Adipose tissue (tissue), 3 donors: ENCODE measurements around the gene DNASE1L2. TPM values are rescaled to one million over a fixed set of nuclear protein-coding genes. Genes with fewer than 3 reads are reported as not detected.
"Not testable (repeated sequence)": the region's sequence is repeated elsewhere in the genome, so short reads cannot be mapped to it uniquely, and the experiment has no call there.

Experiments used
- H3K27ac ChIP-seq: one replicate; pipeline ENCODE4 v1.5.1; 2013; ENCODE audit warnings: low read depth, low read length
- WGBS, 3 donors: extraction: QIAGEN DNeasy Blood & Tissue Kit; methylation state at CpG; one replicate each; pipeline ENCODE4 v1.1.7; 2013; 5-methylcytosine and 5-hydroxymethylcytosine counted together
- polyA plus RNA-seq, 3 donors: library from polyadenylated mRNA; stranded (reverse); fragments of 200-250 nt; gene quantifications; one replicate each; pipeline ENCODE4 v1.2.3, GENCODE V29; 2013
- donor health status: healthy with polysubstance abuse.
- donor health status: Bipolar disorder and iron deficiency.
- donor health status: healthy.

DNASE1L2 gene
- polyA plus RNA-seq, 3 donors, result 0.41 to 0.45 (median 0.45) TPM

GRCh38 chr16:2199621-2200139, 36.6 kb upstream of the DNASE1L2 start:
- no peak overlapping the region for H3K27ac ChIP-seq
- 65 to 74% (median 70%) methylated on average over 14 of the region's 14 CpGs for WGBS, 3 donors

- H3K27ac ChIP-seq, result no peak overlapping the region
- WGBS, 3 donors, result 81 to 91% (median 87%) methylated on average over 6 of the region's 6 CpGs
Measured at GRCh38 chr16:2200313-2200712, 35.9 kb upstream of the DNASE1L2 start.

GRCh38 chr16:2203119-2203688, 33.0 kb upstream of the DNASE1L2 start:
- 94 to 96% (median 96%) methylated on average over 8 of the region's 8 CpGs for WGBS, 3 donors

GRCh38 chr16:2204416-2205103, 31.7 kb upstream of the DNASE1L2 start:
- no peak overlapping the region for H3K27ac ChIP-seq
- 79 to 80% (median 79%) methylated on average over 13 of the region's 13 CpGs for WGBS, 3 donors

More at GRCh38 chr16:2203119-2203688, 33.0 kb upstream of the DNASE1L2 start:
- H3K27ac ChIP-seq, result not testable (repeated sequence)

- H3K27ac ChIP-seq, result no peak within 1 kb of the TSS
- 0 to 1% (median 0%) methylated on average over 84 to 93 of the region's 93 CpGs for WGBS, 3 donors
Measured at GRCh38 chr16:2205104-2205966, 30.9 kb upstream of the DNASE1L2 start, which contains the start of gene MLST8. Gene MLST8, plus strand, starts transcription at chr16:2205454. Its CDS starts 632 bp downstream, at chr16:2206086.

GRCh38 chr16:2205967-2206313, 30.3 kb upstream of the DNASE1L2 start:
- no peak overlapping the region for H3K27ac ChIP-seq
- WGBS, 3 donors, result 6 to 15% (median 10%) methylated on average over 16 of the region's 16 CpGs

GRCh38 chr16:2206420-2206779, 29.8 kb upstream of the DNASE1L2 start:
- H3K27ac ChIP-seq, result no peak overlapping the region
- WGBS, 3 donors, result 75 to 79% (median 77%) methylated on average over 18 of the region's 18 CpGs

- 85 to 87% (median 86%) methylated on average over 23 of the region's 23 CpGs for WGBS, 3 donors
- no peak overlapping the region for H3K27ac ChIP-seq
Measured at GRCh38 chr16:2206780-2207433, 29.3 kb upstream of the DNASE1L2 start.

- no peak overlapping the region for H3K27ac ChIP-seq
- 89 to 93% (median 92%) methylated on average over 9 of the region's 9 CpGs for WGBS, 3 donors
Measured at GRCh38 chr16:2207872-2208271, 28.4 kb upstream of the DNASE1L2 start.

- no peak overlapping the region for H3K27ac ChIP-seq
- 78 to 84% (median 83%) methylated on average over 23 of the region's 23 CpGs for WGBS, 3 donors
Measured at GRCh38 chr16:2208308-2208707, 27.9 kb upstream of the DNASE1L2 start.

- H3K27ac ChIP-seq, result no peak overlapping the region
- WGBS, 3 donors, result 91 to 93% (median 93%) methylated on average over 8 to 9 of the region's 9 CpGs
Measured at GRCh38 chr16:2208772-2209171, 27.5 kb upstream of the DNASE1L2 start.

GRCh38 chr16:2209258-2210008, 26.8 kb upstream of the DNASE1L2 start:
- no peak overlapping the region for H3K27ac ChIP-seq
- 86 to 90% (median 87%) methylated on average over 28 to 29 of the region's 29 CpGs for WGBS, 3 donors

GRCh38 chr16:2210009-2210332, 26.3 kb upstream of the DNASE1L2 start:
- H3K27ac ChIP-seq, result no peak overlapping the region
- 92 to 96% (median 94%) methylated on average over 14 to 17 of the region's 17 CpGs for WGBS, 3 donors

- H3K27ac ChIP-seq, result no peak within 1 kb of the TSS
- WGBS, 3 donors, result 73 to 75% (median 74%) methylated on average over 24 of the region's 24 CpGs
Measured at GRCh38 chr16:2210386-2211365, 25.6 kb upstream of the DNASE1L2 start, which contains the start of gene BRICD5. Gene BRICD5, minus strand, starts transcription at chr16:2210863. Its CDS starts 30 bp downstream, at chr16:2210833.

- H3K27ac ChIP-seq, result no peak overlapping the region
- 67 to 88% (median 82%) methylated on average over 11 of the region's 11 CpGs for WGBS, 3 donors
Measured at GRCh38 chr16:2211923-2212347, 24.3 kb upstream of the DNASE1L2 start.

- no peak overlapping the region for H3K27ac ChIP-seq
- 36 to 66% (median 62%) methylated on average over 18 to 19 of the region's 19 CpGs for WGBS, 3 donors
Measured at GRCh38 chr16:2212362-2213324, 23.6 kb upstream of the DNASE1L2 start.
